ENCODE results near the gene PLA2G1B.
A peak's percentile ranks its signal among the peaks of the same experiment; 100 is the strongest.

PLA2G1B gene

GRCh38 chr12:120323772-120324171 is 3.8 kb downstream of the PLA2G1B start:
- DNase-seq: no peak

GRCh38 chr12:120321382-120322202 is 6.0 kb downstream of the PLA2G1B start:
- DNase-seq: no peak

- DNase-seq: peak; percentile 100
Measured at GRCh38 chr12:120317224-120318105, 10.1 kb downstream of the PLA2G1B start.

DNA sequence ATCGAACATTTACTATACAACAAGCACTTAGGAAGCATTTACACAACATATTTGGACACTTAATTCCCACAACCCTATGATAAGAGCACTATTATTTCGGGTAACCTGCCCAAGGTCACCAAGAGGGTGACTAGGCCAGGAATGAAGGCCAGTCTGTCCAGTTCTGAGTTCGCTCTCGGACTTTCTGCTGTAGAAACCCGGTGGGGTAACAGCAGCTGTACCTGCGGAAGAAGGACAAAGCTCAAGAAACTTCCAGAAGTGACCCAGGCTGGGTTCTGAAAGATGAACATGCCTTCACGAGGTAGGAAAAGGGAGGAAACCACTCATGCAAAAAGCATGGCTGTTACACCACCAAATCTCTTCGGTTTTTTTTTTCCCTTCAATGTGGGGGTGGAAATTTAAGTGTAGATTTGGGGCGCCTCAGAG is 10.8 kb downstream of the PLA2G1B start:
- DNase-seq: no peak

- DNase-seq: no peak
Measured at GRCh38 chr12:120314220-120314619, 13.4 kb downstream of the PLA2G1B start.

GRCh38 chr12:120301962-120302815 is 25.4 kb downstream of the PLA2G1B start, which contains the start of gene SIRT4:
TSS of gene SIRT4 (plus strand) at chr12:120302321. CDS start at chr12:120303562, 1,241 bp downstream.
- DNase-seq: peak; percentile 91

DNA sequence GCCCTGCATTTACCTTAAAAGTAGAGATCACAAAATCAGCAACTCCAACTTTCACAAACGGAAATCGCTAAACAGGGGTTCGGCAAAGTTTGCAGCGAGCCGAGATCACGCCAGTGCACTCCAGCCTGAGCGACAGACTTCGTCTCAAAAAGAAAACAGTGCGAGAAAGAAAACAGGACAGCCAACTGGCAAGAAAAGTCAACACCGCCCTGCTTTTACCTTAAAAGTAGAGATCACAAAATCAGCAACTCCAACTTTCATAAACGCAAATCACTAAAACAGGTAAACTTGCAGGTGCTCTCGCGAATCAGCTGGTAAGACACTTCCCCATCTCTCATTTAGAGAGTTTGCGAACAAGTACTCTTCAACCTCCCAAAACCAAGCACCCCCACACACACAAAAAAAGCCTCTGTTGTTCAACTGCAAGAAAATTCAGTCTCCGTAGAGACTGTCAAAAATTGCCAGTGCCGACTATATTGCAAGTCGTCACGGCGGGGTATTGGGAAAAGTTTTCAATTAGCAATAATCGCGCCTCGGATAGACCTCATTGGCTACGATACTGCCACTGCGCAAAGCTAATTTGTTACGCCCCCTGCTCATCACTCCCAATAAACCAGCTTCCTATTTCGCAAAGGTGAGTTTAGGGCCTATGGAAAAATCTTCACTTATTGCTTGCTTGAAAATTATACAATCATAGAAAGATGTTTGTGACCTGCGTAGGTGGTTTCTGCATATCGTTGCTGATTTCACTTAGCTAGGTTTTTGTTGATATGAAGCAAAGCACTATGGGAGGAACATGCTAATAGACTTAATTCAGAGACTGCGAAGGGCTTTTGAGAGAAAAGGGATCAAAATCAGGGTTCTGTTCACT is 34.7 kb downstream of the PLA2G1B start, which contains the start of gene RNU4-1:
TSS of gene RNU4-1 (minus strand) at position 577 of the 871 bp plus-strand sequence.
- peak; percentile 68 for DNase-seq

DNA sequence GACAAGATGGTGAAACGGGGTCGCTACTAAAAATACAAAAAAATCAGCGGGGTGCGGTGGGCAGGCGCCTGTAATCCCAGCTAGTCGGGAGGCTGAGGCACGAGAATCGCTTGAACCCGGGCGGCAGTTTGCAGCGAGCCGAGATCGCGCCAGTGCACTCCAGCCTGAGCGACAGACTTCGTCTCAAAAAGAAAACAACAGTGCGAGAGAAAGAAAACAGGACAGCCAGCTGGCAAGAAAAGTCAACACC is 35.2 kb downstream of the PLA2G1B start:
- DNase-seq: no peak

- no peak for DNase-seq
Measured at GRCh38 chr12:120290609-120291305, 36.8 kb downstream of the PLA2G1B start.

DNA sequence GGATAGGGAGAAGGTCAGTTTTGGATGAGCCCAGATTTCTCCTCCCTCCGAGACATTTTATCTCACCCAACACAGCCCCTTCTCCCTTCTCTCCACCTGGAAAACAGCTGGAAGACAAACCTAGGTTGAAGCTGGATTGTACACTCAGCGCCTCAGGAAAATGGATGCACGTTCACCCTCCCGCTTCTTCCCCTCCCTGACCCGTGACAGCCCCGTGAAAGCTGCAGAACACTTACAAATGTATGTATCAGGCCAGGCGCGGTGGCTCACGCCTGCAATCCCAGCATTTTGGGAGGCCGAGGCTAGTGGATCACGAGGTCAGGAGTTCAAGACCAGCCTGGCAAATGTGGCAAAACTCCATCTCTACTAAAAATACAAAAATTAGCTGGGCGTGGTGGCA is 40.1 kb downstream of the PLA2G1B start:
- DNase-seq: no peak

- DNase-seq: no peak
Measured at GRCh38 chr12:120286768-120287490, 40.6 kb downstream of the PLA2G1B start.

GRCh38 chr12:120284381-120284780 is 43.2 kb downstream of the PLA2G1B start:
- DNase-seq: no peak

- DNase-seq: no peak
Measured at GRCh38 chr12:120283318-120283717, 44.3 kb downstream of the PLA2G1B start.

- DNase-seq: no peak
Measured at GRCh38 chr12:120278137-120279069, 49.2 kb downstream of the PLA2G1B start.

DNA sequence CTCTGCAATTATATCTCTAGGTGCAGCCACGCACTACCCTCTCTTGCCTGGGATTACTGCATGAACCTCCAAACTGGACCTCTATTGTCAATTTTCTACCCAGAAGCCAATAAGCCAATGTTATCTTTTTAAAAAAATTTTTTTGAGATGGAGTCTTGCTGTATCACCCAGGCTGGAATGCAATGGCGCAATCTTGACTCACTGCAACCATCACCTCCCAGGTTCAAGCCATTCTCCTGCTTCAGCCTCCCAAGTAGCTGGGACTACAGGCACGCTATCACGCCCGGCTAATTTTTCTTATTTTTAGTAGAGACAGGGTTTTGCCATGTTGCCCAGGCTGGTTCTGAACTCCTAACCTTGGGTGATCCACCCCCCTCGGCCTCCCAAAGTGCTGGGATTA is 50.8 kb downstream of the PLA2G1B start:
- DNase-seq: no peak
